PC-9 (cell line): ENCODE results near the gene USP1. TPM values are rescaled to one million over a fixed set of nuclear protein-coding genes. Genes with fewer than 3 reads are reported as not detected.

Experiments
- BruUV-seq: library from RNA; stranded (reverse); fragments of 400-500 nt; replicated peaks from 2 replicates; lab custom pipeline; 2021; lab: Mats Ljungman, UMichigan
- CTCF ChIA-PET: fragments of 300-600 bp; sonication (Branson Sonifier 250); formaldehyde crosslinking; loops from one replicate; lab custom pipeline; 2022; ENCODE audit warnings: antibody characterized with exemption; lab: Charles Lee
- POLR2A ChIA-PET: fragments of 300-600 bp; sonication (Branson Sonifier 250); formaldehyde crosslinking; loops from one replicate; lab custom pipeline; 2022; ENCODE audit warnings: antibody characterized with exemption; ENCODE audit not compliant: unreplicated experiment; lab: Charles Lee
- DNase-seq, 2 experiments: peaks; one replicate each; pipeline versions ENCODE4 v3.0.0 to v3.0.0-alpha.2; 2015 to 2022; ENCODE audit warnings: mixed read lengths in 1 of 2
- H2AFZ ChIP-seq: fragments of 200-600 bp; sonication (generic); 2 replicates; pipeline ENCODE4 v1.8.1; 2017; ENCODE audit warnings: antibody characterized with exemption
- H3F3A ChIP-seq: fragments of 200-600 bp; sonication (generic); 2 replicates; pipeline ENCODE4 v1.8.1; 2017; ENCODE audit warnings: antibody characterized with exemption, mild to moderate bottlenecking, low read depth; ENCODE audit not compliant: insufficient read depth
- H3K27ac ChIP-seq: fragments of 200-600 bp; sonication (generic); 2 replicates; pipeline ENCODE4 v1.6.1; 2016; ENCODE audit warnings: mixed run types
- H3K27me3 ChIP-seq: fragments of 200-600 bp; sonication (generic); 2 replicates; pipeline ENCODE4 v1.6.1; 2016; ENCODE audit warnings: low read depth, mixed run types; ENCODE audit not compliant: insufficient read depth
- H3K36me3 ChIP-seq: fragments of 200-600 bp; sonication (generic); 2 replicates; pipeline ENCODE4 v1.6.1; 2016; ENCODE audit warnings: low read depth, mixed run types
- H3K4me1 ChIP-seq: fragments of 200-600 bp; sonication (generic); replicated peaks from 2 replicates; pipeline ENCODE4 v1.6.1; 2016; ENCODE audit warnings: mixed run types; ENCODE audit not compliant: insufficient read depth
- H3K4me2 ChIP-seq: fragments of 200-600 bp; sonication (generic); 2 replicates; pipeline ENCODE4 v1.6.1; 2017; ENCODE audit warnings: mixed run types
- H3K4me3 ChIP-seq: fragments of 200-600 bp; sonication (generic); 2 replicates; pipeline ENCODE4 v1.6.1; 2016; ENCODE audit warnings: mixed run types
- H3K79me2 ChIP-seq: fragments of 200-600 bp; sonication (generic); 2 replicates; pipeline ENCODE4 v1.6.1; 2017; ENCODE audit warnings: low read depth, mixed run types
- H3K9me2 ChIP-seq: fragments of 200-600 bp; sonication (generic); 2 replicates; pipeline ENCODE4 v1.8.1; 2017; ENCODE audit warnings: mild to moderate bottlenecking; ENCODE audit not compliant: insufficient read depth
- H3K9me3 ChIP-seq: fragments of 200-600 bp; sonication (generic); 2 replicates; pipeline ENCODE4 v1.8.1; 2016; ENCODE audit warnings: low read depth; ENCODE audit not compliant: insufficient read depth
- H4K20me1 ChIP-seq: fragments of 200-600 bp; sonication (generic); 2 replicates; pipeline ENCODE4 v1.8.1; 2017; ENCODE audit not compliant: insufficient read depth
- CTCF ChIP-seq: fragments of 200-600 bp; sonication (generic); conservative IDR thresholded peaks from 2 replicates; pipeline ENCODE4 v1.6.1; 2017; ENCODE audit warnings: mixed run types, antibody characterized with exemption, mild to moderate bottlenecking, moderate library complexity
- EZH2 ChIP-seq: fragments of 200-600 bp; sonication (generic); IDR thresholded peaks from 2 replicates; pipeline ENCODE4 v1.8.0; 2017; ENCODE audit warnings: antibody characterized with exemption, low read depth
- intact Hi-C: fragments of 100-400 bp; cut with micrococcal nuclease; formaldehyde crosslinking; loops from one replicate; pipeline ENCODE4 v1.10.0; 2022; ENCODE audit not compliant: unreplicated experiment
- total RNA-seq: library from RNA; stranded (reverse); gene quantifications from 2 replicates; pipeline ENCODE4 v1.2.3, GENCODE V29; 2021

The USP1 gene
- total RNA-seq, 1 experiment from 2014 or later = 50.3 TPM

GRCh38 chr1:62429581-62429980 is 7.3 kb upstream of the USP1 start:
- Histone ChIP-seq H3K9me3 (no peaks in the 10 kb centered on the region), H3K9me2 (no peaks in the 10 kb centered on the region), H4K20me1 (no peaks in the 10 kb centered on the region), H2AFZ (no peak overlapping the region), H3K4me2 (no peak overlapping the region), H3F3A (no peaks in the 10 kb centered on the region), H3K79me2 (peaks cover under 1% of the 10 kb centered on the region; the same call in 1 of the 2 replicates), H3K4me3 (no peak overlapping the region), H3K4me1 (peaks cover 4% of the 10 kb centered on the region; the same call in 1 of the 2 replicates), H3K27me3 (no peaks in the 10 kb centered on the region), H3K27ac (no peak overlapping the region), H3K36me3 (no peaks in the 10 kb centered on the region)
- no peak for DNase-seq
- ChIA-PET POLR2A (no interaction called here), CTCF (no interaction called here)
- no TSS peak for BruUV-seq
- intact Hi-C loops = no loop called here
- TF ChIP-seq CTCF (no peak), EZH2 (no peak)

GRCh38 chr1:62433861-62434617 is 2.8 kb upstream of the USP1 start:
- no peak for DNase-seq

GRCh38 chr1:62434618-62435001 is 2.2 kb upstream of the USP1 start:
- H3K79me2 ChIP-seq = peaks cover 39% of the 10 kb centered on the region
- intact Hi-C loops = loop anchor here (5.0 kb wide), 1 partner anchor 933 kb away; the partner anchor contains the start of gene ALG6
- ChIA-PET CTCF (no interaction called here), POLR2A (no interaction called here)
- peaks cover 17% of the 10 kb centered on the region for H3F3A ChIP-seq
- peaks cover 19% of the 10 kb centered on the region for H3K4me1 ChIP-seq
- no peaks in the 10 kb centered on the region for H3K27me3 ChIP-seq
- no peaks in the 10 kb centered on the region for H3K9me3 ChIP-seq
- no peaks in the 10 kb centered on the region for H3K36me3 ChIP-seq
- peak overlapping the region; percentile 87 for H3K4me2 ChIP-seq
- H4K20me1 ChIP-seq = peaks cover 4% of the 10 kb centered on the region; the same call in 1 of the 2 replicates
- H3K4me3 ChIP-seq = no peak overlapping the region
- BruUV-seq = no TSS peak
- H2AFZ ChIP-seq = no peak overlapping the region
- no peak overlapping the region for H3K27ac ChIP-seq
- DNase-seq = no peak
- H3K9me2 ChIP-seq = no peaks in the 10 kb centered on the region
- TF ChIP-seq CTCF = no peak
- TF ChIP-seq EZH2 = no peak

More at GRCh38 chr1:62433861-62434617, 2.8 kb upstream of the USP1 start:
- no peak overlapping the region for H3K4me2 ChIP-seq
- no peak overlapping the region for H3K27ac ChIP-seq
- no peaks in the 10 kb centered on the region for H3K9me2 ChIP-seq
- H3K36me3 ChIP-seq = no peaks in the 10 kb centered on the region
- ChIA-PET POLR2A (no interaction called here), CTCF (no interaction called here)
- peaks cover 33% of the 10 kb centered on the region for H3K79me2 ChIP-seq
- H2AFZ ChIP-seq = no peak overlapping the region
- no TSS peak for BruUV-seq
- no peaks in the 10 kb centered on the region for H4K20me1 ChIP-seq
- TF ChIP-seq CTCF = no peak; the same call in 1 of the 2 replicates
- TF ChIP-seq EZH2 = no peak
- intact Hi-C loops = no loop called here
- peaks cover 17% of the 10 kb centered on the region for H3F3A ChIP-seq
- no peaks in the 10 kb centered on the region for H3K27me3 ChIP-seq
- H3K9me3 ChIP-seq = no peaks in the 10 kb centered on the region
- H3K4me3 ChIP-seq = no peak overlapping the region
- peaks cover 13% of the 10 kb centered on the region for H3K4me1 ChIP-seq
